ENCODE measurements around the gene CLCN2.

DNA sequence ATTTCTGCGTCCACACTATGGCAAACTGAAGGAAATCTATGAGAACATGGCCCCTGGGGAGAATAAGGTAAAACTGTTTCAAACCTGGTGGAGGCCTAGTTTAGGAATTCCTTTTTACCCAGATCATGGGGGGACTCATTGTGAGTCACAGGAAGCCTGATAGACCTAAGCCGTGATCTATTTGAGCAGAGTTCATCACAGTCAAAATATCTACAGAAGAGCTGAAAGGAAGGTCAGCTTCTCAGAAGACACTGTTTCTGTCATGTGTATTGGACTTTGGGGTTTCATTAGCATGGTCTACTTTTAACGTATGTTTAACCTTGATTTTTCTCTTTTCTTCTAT lies 61.1 kb downstream of the CLCN2 start:
- TF ChIP-seq TARDBP (IDR thresholded peaks at IDR 0.05), result no peak
- TF ChIP-seq SUZ12 (IDR thresholded peaks at IDR 0.05), result no peak
- no peak for TF ChIP-seq BHLHE40 (IDR thresholded peaks at IDR 0.05; ENCODE audit: borderline replicate concordance)
- no peak for TF ChIP-seq FOXK2 (IDR thresholded peaks at IDR 0.05)
- no peak for TF ChIP-seq HDGF (IDR thresholded peaks at IDR 0.05; ENCODE audit: borderline replicate concordance)
- TF ChIP-seq L3MBTL2 (conservative IDR thresholded peaks at IDR 0.05), result no peak
- TF ChIP-seq, protein P1, sequence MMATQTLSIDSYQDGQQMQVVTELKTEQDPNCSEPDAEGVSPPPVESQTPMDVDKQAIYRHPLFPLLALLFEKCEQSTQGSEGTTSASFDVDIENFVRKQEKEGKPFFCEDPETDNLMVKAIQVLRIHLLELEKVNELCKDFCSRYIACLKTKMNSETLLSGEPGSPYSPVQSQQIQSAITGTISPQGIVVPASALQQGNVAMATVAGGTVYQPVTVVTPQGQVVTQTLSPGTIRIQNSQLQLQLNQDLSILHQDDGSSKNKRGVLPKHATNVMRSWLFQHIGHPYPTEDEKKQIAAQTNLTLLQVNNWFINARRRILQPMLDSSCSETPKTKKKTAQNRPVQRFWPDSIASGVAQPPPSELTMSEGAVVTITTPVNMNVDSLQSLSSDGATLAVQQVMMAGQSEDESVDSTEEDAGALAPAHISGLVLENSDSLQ (IDR thresholded peaks at IDR 0.05), result no peak
- no peak for TF ChIP-seq FOXA1 (IDR thresholded peaks at IDR 0.05)
- no peak for TF ChIP-seq FOXM1 (IDR thresholded peaks at IDR 0.05; ENCODE audit: borderline replicate concordance)
- no peak for TF ChIP-seq NFRKB (IDR thresholded peaks at IDR 0.05)
- no peak for TF ChIP-seq SP1 (IDR thresholded peaks at IDR 0.05)
- TF ChIP-seq ELF4 (IDR thresholded peaks at IDR 0.05), result no peak

All from HEK293T (cell line).